ENCODE data around the gene PRDM10.

The PRDM10 gene

DNA sequence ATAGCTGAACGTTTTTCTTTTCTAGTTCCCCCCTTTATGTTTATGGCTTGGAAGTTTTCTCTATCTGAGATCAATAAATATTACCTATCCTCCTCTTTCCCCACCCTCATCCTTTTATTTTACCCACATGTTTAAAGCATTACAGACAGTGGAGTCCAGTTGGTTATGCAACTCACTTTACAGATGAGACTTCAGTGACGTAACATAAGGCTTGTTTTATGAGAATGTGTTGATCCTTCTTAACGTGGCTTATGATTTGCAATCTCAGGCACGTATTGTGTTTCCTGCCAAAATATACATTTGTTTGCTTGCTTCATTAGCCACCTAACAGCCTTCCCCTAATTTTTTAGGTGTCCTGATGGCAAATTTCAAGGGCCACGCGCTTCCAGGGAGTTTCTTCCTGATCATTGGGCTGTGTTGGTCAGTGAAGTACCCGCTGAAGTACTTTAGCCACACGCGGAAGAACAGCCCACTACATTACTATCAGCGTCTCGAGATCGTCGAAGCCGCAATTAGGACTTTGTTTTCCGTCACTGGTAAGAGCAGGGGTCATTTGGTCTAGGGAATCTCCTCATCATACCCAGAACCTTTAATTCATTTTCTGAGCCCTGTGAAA lies 150.4 kb downstream of the PRDM10 start:
- Mint-ChIP-seq H3K4me3 (no peak overlapping the region), H3K9me3 (ENCODE audit: low read depth) (no peaks in the 10 kb centered on the region), H3K27ac (no peak overlapping the region), H3K4me1 (ENCODE audit: low read depth) (peaks cover 33% of the 10 kb centered on the region), H3K27me3 (no peaks in the 10 kb centered on the region), H3K36me3 (no peaks in the 10 kb centered on the region)

Data from activated naive CD8-positive, alpha-beta T cell (primary cell).